Activated CD4-positive, CD25-positive, alpha-beta regulatory T cell treated with anti-CD3 and anti-CD28 coated beads, Interleukin-2, amount 50 U/mL, for 72 hours (primary cell): ENCODE data around the gene TBC1D10A.

Experiments used
- DNase-seq: peaks from one replicate; pipeline ENCODE4 v3.0.0; 2021

The TBC1D10A gene

GRCh38 chr22:30326706-30327362, at the start of gene TBC1D10A:
Gene TBC1D10A, minus strand, starts transcription at chr22:30326941. Its CDS starts 60 bp downstream, at chr22:30326881.
- peak; percentile 86 for DNase-seq

- no peak for DNase-seq
Observed at GRCh38 chr22:30375312-30375849, 48.6 kb upstream of the TBC1D10A start.

GRCh38 chr22:30373331-30374325, 46.9 kb upstream of the TBC1D10A start:
- DNase-seq: no peak

GRCh38 chr22:30372915-30373314, 46.2 kb upstream of the TBC1D10A start:
- no peak for DNase-seq

- DNase-seq: no peak
Observed at GRCh38 chr22:30371981-30372380, 45.2 kb upstream of the TBC1D10A start.

GRCh38 chr22:30371321-30371720, 44.6 kb upstream of the TBC1D10A start:
- no peak for DNase-seq

- no peak for DNase-seq
Observed at GRCh38 chr22:30370641-30371230, 44.0 kb upstream of the TBC1D10A start.

- no peak for DNase-seq
Observed at GRCh38 chr22:30368420-30368819, 41.7 kb upstream of the TBC1D10A start.

- DNase-seq: no peak
Observed at GRCh38 chr22:30365891-30366290, 39.1 kb upstream of the TBC1D10A start.

GRCh38 chr22:30362651-30363281, 36.0 kb upstream of the TBC1D10A start:
- no peak for DNase-seq

- DNase-seq: no peak
Observed at GRCh38 chr22:30361916-30362650, 35.3 kb upstream of the TBC1D10A start.

GRCh38 chr22:30358541-30358940, 31.8 kb upstream of the TBC1D10A start:
- no peak for DNase-seq

GRCh38 chr22:30357650-30358215, 31.0 kb upstream of the TBC1D10A start:
- DNase-seq: no peak

GRCh38 chr22:30357236-30357570, 30.5 kb upstream of the TBC1D10A start:
- DNase-seq: no peak

GRCh38 chr22:30356449-30357235, 29.9 kb upstream of the TBC1D10A start, which contains the start of the genes CCDC157 and SF3A1:
Gene CCDC157, plus strand, starts transcription at chr22:30357007. Its CDS starts 8,994 bp downstream, at chr22:30366001.
Gene SF3A1, minus strand, starts transcription at chr22:30356894. Its CDS starts 102 bp downstream, at chr22:30356792.
- DNase-seq: peak; percentile 89

GRCh38 chr22:30354644-30355043, 27.9 kb upstream of the TBC1D10A start:
- no peak for DNase-seq

- DNase-seq: no peak
Observed at GRCh38 chr22:30351226-30351625, 24.5 kb upstream of the TBC1D10A start.

GRCh38 chr22:30348809-30349208, 22.1 kb upstream of the TBC1D10A start:
- no peak for DNase-seq

- no peak for DNase-seq
Observed at GRCh38 chr22:30348404-30348803, 21.7 kb upstream of the TBC1D10A start.

GRCh38 chr22:30347255-30347892, 20.6 kb upstream of the TBC1D10A start:
- DNase-seq: no peak
